AML-193 (cell line): ENCODE measurements around the gene DACT1.
"Not testable (repeated sequence)": the region's sequence is repeated elsewhere in the genome, so short reads cannot be mapped to it uniquely, and the experiment has no call there.

ENCODE experiments used
- DNase-seq, 2 experiments: peaks; one replicate each; lab custom pipeline; 2025; lab: John Stamatoyannopoulos, UW

The DACT1 gene, protein sequence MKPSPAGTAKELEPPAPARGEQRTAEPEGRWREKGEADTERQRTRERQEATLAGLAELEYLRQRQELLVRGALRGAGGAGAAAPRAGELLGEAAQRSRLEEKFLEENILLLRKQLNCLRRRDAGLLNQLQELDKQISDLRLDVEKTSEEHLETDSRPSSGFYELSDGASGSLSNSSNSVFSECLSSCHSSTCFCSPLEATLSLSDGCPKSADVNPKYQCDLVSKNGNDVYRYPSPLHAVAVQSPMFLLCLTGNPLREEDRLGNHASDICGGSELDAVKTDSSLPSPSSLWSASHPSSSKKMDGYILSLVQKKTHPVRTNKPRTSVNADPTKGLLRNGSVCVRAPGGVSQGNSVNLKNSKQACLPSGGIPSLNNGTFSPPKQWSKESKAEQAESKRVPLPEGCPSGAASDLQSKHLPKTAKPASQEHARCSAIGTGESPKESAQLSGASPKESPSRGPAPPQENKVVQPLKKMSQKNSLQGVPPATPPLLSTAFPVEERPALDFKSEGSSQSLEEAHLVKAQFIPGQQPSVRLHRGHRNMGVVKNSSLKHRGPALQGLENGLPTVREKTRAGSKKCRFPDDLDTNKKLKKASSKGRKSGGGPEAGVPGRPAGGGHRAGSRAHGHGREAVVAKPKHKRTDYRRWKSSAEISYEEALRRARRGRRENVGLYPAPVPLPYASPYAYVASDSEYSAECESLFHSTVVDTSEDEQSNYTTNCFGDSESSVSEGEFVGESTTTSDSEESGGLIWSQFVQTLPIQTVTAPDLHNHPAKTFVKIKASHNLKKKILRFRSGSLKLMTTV

DNA sequence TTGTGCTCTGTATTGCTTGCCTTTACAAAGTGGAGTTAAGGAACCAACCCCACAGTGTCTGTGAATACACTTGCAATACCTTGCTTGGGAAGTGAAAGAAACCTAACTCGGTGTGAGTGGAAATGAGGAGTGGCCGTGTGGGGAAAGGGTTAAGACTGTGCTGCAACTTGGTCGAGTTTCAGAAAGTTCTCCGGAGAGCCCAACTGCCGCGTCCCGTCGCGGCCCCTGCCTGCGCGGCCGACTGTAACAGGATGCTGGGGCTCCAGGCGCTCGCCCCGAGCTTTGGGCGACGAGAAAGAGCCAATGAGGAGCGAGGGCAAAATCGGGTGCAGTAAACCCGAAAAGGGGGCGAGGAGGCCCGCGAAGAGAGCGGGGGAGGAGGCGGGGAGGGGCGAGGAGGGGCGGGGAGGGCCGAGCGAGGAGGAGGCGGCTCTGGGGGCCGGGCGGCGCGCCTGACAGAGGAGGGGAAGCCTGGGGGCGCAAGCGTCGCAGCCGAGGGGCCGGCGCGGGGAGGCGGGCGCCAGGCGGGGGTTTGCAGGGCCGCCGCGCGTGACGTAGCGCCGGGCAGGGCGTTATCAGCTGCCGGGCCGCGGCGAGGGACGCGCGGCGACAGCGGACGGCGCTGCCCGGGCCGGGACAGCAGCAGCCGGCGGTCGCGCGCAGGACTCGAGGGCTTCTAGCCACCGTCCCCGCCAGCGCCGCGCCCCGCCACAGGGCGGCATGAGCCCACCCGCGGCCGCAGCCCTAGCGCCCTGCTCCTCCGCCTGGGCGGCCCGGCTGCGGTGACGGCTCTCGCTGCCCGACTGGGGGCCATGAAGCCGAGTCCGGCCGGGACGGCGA lies at the start of gene DACT1:
DACT1 (plus strand) TSS at position 572 of the 840 bp plus-strand sequence; CDS start at position 813, 241 bp downstream.
- no peak for DNase-seq

GRCh38 chr14:58588321-58588720 lies 49.4 kb upstream of the DACT1 start:
- DNase-seq, result not testable (repeated sequence)

- no peak for DNase-seq
These were observed 43.8 kb upstream of the DACT1 start for GRCh38 chr14:58593977-58594376.

DNA sequence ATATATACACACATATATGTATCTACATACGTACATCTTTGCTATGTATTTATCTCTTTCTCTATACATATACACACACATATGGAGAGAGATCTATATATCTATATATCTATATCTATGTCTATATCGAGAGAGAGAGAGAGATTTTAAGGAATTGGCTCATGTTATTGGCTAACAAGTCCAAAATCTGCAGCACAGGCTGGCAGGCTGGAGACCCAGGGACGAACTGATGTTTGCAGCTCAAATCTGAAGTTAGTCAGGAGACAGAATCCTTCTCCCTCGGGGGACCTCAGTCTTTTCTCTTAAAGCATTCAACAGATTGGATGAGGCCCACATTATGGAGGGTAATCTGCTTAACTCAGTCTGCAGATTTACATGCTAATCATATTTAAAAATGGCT lies 40.7 kb upstream of the DACT1 start:
- DNase-seq, result no peak

DNA sequence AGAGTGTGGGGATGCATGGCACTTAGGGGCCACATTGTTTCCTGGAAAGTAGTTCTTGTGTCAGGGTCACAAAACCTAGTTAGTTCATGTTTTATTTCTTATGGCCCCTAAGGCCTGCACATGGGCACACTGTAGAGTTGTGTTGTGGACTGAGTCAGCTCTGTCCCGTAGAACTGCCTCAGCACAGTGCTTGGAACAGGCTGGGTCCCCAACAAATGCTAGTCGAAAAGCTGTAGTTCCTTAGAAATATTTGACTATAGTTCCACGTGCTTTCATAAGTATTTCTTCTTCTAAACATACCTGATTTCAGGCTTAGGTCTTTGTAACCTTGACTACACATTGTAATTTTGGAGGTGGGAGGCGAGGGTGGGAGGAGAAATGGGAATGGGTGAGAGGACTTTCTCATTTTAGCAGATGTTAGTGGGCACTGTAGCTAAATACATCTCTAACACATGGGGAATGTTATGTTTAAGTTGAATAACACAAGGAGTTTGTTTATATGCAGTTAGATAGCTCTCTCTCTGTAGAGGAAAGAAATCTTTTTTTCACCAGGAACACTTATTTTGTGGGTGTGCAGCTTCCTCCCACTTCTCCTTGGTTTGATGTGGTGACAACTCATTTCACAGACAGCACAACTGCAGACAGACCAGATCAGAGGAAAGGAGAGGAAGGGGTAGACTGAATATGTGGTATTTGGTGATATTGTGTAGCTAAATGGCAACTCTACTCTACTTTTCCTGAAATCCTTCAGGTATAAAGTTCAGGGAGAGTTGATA lies 39.5 kb upstream of the DACT1 start:
- DNase-seq, result no peak

GRCh38 chr14:58598804-58599525 lies 38.8 kb upstream of the DACT1 start:
- DNase-seq, result no peak

GRCh38 chr14:58599707-58600106 lies 38.1 kb upstream of the DACT1 start:
- DNase-seq, result no peak

- DNase-seq, result no peak
These were observed 32.3 kb upstream of the DACT1 start for GRCh38 chr14:58605465-58605864.

DNA sequence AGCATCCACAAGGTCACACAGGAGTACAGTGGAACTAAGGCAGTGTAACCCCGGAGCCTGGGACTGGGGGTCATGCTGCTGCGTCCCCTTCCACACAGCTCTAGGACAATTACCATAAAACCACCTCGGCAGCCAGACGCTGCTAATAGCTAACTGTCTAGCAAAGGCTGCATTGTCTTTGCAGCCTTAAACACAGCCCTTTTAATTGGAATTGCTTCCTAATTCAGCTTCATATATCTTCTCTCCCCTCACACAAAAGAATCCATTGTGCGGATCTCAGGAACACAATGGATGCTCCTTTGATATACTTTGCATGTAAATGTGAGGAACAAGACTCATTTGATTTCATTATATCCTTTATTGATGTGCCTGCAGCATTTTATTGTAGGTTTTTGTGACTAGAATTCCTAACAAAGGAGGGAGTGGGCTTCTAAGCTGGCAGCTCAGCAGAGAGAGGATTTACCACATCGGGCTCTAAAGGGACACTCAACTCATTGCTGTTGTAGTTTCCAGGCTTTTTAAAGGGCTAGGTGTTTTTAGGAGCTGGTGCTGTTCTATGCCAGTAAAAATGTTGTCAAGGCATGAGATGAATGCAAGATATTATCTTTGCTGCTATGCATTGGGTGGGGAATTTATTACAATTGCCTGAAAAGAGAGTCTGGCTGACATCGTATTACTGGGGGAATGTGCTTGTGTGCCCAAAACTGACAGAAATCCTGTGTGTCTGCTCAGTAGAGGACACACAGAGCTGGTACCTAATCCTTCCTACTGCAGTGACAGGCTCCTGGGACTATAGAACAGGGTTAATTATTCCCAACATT lies 30.4 kb upstream of the DACT1 start:
- DNase-seq, result no peak

- no peak for DNase-seq
These were observed 29.8 kb upstream of the DACT1 start for GRCh38 chr14:58607952-58608317.

GRCh38 chr14:58617619-58618018 lies 20.1 kb upstream of the DACT1 start:
- DNase-seq, result no peak

DNA sequence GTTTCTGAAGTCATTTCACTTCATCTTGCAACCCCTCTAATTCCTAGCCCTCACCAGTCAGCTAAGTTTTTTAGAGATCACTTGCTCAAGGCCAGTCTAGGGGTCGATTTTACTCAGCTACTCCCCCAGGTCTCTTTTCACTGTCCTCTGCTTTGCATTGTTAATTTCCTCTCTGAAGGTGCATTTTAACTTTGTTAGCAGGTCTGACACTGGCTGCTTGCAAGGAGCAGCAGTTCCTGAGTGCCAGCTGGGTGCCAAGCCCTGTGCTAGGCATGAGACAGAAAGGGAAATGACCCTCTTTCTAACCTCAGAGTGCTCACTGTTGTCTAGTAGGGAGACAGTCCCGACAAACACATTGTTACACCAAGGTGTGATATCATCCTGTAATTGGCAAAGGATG lies 17.8 kb upstream of the DACT1 start:
- DNase-seq, result no peak

DNA sequence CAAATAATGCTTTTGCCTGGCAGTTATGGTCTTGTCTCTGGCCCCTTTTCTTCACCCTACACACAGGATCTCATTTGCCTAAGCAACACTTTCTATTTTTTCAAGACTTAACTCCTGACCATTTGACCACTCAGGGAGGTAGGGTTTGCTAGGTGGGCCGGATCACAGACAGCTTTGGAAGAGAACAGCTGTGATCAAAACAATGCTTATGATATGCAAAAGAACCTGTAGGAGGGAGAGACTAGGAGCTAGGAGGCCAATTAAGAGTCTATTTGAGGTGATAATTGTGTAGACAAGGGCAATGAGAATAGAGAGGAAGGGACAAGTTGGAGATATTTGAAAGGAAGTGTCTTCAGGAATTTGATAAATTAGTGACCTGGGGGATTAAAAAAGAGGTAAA lies 12.3 kb upstream of the DACT1 start:
- no peak for DNase-seq

GRCh38 chr14:58626431-58626831 lies 11.3 kb upstream of the DACT1 start:
- no peak for DNase-seq

GRCh38 chr14:58628406-58628805 lies 9.4 kb upstream of the DACT1 start:
- no peak for DNase-seq

GRCh38 chr14:58629281-58629680 lies 8.5 kb upstream of the DACT1 start:
- no peak for DNase-seq

DNA sequence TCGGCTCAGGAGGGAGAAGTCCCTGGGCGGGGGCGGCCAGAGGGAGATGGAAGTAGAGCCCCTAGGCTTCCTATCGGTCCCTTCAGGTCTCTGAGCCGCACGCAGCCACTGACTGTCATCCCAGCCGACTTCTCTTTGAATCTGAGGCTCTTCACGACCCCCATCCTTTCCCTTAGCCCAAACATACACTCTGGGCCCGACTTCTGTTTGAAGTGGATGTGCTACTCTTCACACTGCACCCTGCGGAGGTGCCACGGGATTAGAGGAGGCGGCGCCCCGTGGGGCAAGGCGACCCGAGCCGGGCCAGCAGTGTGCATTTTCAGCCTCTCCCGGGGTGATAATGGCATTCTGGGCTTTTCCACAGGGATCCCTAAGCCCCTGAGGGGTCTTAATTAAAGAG lies 6.0 kb upstream of the DACT1 start:
- no peak for DNase-seq

DNA sequence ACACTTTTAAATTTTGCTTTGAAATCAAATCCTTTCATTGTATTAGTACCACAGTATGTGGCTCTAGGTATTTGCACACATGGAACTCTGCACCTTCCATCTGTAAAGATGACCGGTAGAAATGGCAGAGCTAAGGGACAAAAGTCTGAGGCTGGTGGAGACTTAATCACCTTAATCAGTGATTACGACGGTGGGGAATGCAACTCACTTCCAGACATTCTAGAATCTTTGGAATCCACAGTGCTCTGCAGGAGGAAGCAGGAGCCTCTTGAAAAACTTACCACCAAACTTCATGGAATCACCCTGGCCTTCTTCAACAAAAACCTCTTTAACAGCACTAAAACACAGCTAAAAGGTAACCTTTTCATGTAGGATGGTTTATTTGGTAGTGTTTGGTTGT lies 3.9 kb upstream of the DACT1 start:
- no peak for DNase-seq

- DNase-seq, result no peak
These were observed 3.2 kb upstream of the DACT1 start for GRCh38 chr14:58634406-58635090.
